ENCODE results near the gene PIK3R1.

PIK3R1 gene

DNA sequence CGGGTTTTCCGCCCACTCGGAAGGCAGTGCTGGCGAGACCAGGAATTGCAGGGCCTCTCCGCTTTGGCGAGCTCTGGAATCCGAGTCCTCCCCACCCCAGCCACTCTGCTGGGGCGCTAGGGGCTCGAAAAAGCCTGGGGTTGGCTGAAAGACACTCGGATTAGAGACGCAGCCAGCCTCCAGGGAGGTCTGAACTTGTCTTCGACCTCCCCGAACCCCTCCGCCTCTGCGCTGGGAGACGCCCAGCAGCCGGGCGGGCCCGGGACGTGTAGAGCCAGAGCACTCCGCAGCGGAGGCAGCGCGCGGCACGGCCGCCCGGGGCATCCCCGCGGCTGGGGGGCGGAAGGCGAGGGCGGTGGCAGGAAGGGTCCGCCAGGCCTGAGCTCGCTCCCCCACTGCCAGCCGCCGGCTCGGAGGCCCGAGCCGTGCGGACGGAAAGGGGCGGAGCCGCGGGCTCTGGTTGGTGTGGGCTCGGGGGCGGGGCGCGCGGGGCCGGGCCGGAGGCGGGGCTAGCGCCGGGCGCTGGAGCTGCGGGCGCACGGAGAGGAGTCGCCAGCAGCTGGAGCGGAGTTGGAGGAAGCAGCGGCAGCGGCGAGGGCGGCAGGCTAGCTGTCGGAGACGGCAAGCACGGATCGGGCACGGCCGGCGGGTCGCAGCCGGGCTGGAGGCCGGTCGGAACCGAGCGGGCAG is at the start of gene PIK3R1:
PIK3R1 (plus strand) TSS at position 549 of the 690 bp plus-strand sequence. CDS start 10,920 bp downstream, outside the sequence.
- FAIRE-seq = no peak

DNA sequence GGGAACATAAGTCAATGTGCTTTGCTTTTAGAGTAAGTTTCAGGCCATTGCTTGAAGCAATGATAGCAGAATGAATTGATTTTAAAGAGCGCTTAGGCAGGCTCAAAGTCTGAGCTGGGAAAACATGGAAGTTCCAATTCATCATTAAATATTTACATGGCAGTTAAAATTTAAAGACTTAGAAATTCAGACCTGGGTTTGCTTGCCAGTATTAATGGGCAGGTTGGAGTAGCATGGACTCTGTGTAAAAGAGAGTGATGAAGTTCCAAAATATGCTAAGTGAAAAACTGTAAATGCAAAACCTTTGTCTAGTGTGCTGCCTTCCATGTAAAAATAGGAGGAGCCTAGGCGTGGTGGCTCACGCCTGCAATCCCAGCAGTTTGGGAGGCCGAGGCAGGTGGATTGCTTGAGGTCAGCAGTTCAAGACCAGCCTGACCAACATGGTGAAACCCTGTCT is 48.3 kb upstream of the PIK3R1 start:
- no peak for FAIRE-seq

DNA sequence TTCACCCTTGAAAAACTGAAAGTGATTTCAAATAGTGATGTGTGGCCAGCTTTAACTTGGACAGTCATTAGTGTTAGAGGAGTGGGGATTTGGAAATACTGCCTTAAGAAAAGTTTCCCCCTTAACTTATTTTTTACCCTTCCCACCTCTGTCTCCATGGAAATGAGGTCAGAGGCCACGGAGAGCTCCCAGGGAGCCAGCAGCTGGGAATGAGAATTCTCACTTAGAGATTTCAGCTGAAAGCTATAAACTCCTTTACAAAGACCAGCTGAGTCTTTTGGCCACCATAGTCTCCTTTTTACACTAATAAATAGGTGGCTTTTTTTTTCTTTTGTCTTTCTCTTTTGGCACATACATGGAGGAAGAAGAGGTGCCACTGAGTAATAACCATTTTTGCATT is 45.7 kb upstream of the PIK3R1 start:
- no peak for FAIRE-seq

DNA sequence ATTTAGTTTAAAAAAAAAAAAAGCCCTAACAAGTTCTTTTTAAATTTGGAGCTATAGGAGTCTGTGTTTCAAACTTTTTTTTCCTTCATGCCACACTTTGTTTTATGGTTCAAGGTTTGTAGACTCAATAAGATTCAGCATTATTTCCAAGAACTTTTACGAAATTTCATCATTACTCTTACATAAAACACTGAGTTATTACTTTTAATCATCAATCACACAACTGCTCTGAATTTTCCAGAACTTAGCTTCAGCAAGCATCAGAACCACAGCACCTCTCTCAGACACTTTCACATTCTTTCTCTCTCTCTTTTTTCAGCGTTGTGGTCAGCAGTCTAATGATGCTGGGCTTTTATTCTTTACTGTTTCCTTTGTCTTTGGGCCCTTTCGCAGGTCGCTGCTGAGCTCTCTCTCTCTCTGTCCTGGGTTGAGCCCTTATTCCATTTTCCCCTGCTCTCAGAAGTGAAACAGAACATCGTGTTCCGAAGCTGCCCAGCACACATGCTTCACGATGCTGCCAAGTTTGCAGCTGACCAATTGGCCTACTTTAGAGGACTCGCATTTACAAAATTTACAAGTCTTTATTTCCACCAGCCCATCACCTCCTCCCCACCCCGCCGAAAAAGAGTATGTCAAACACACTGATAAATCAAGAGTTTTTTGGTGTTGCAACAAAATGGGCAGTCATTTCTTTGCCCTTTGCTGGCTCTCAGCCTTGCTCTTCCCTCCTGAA is 44.6 kb upstream of the PIK3R1 start:
- FAIRE-seq = no peak

DNA sequence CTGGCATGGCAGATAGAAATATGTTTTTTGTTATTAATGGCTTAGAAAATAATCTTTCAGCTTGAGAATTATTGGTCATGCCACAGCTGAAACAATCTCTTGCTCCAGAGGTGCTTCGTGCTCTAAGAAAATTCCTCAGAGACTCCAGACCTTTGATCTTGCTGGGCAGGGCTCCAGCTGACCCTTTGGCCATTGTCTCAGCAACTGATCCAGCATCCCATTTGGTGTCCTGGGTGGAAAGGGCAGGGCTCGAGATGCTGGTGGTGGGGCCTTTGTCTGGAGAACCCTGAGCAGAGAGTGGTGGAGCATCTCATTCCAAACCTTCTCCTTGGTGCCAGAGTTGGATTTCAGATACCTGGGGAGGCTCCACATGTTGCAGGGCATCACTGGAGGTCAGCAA is 43.2 kb upstream of the PIK3R1 start:
- FAIRE-seq = no peak

DNA sequence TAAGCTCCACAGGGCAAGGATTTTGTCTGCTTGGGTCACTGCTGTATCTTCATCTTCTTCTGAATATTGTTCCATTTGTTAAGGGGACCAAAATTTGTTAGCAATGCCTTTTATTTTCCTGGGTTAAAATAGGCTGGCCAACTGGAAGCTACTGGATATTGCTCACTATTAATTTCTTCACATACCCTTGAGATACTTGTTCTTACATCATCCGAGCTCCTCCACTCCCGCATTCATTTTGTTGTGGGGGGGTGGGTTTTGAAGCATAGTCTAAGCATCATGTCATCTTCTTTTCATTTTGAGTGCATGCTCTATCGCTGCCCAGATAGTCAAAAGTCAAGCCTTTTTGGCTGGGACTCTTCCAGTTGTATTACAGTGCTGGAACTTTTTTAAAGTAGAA is 42.5 kb upstream of the PIK3R1 start:
- FAIRE-seq = no peak

DNA sequence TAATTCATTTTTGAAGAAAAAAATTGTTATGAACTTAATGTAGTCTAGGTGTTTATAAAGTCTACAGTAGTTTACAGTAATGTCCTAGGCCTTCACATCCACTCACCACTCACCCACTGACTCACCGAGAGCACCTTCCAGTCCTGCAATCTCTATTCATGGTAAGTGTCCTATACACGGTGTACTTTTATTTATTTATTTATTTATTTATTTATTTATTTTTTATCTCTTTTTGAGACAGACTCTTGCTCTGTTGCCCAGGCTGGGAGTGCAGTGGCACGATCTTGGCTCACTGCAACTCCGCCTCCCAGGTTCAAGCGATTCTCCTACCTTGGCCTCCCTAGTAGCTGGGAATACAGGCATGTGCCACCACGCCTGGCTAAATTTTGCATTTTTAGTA is 39.3 kb upstream of the PIK3R1 start:
- no peak for FAIRE-seq

DNA sequence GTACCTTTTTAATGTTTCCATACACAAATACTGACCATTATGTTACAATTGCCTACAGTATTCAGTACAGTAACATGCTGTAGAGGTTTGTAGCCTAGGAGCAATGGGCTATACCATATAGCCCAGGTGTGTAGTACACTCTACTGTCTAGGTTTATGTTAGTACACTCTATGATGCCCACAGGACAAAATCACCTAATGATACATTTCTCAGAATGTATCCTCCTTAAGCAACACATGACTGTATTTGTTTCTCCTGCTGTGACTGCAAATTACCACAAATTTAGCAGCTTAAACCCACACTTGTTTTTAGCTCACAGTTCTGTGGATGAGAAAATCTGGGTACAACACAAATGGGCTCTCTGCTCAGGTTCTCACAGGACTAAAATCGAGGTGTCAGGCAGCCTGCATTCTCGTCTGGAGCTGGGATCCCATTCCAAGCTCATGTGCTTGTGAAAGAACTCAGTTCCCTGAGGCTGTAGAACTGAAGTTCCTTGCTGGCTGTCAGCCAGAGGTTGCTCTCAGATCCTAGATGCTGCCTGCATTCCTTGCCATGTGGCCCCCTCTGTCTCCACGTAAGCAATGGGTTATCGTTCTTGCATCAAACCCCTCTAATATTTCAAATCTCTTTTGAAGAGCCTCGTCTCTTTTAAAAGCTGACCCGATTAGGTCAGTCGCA is 38.6 kb upstream of the PIK3R1 start:
- no peak for FAIRE-seq

DNA sequence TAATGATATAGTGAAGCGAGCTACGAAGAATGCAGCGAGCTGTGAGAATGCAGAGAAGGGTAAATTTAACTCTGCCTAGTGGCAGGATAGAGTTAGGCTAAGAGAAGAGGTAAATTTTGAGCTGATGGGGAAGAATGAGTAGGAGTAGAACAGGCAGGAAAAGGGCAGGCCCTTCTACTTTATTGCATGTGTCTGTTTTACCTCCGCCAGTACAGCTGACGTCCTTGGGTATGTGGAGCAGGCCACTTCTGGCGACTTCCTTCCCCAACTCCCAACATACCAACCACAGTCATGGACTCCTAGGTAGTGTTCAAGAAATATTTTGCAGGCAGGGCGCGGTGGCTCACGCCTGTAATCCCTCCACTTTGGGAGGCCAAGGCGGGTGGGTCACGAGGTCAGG is 37.9 kb upstream of the PIK3R1 start:
- FAIRE-seq = no peak

DNA sequence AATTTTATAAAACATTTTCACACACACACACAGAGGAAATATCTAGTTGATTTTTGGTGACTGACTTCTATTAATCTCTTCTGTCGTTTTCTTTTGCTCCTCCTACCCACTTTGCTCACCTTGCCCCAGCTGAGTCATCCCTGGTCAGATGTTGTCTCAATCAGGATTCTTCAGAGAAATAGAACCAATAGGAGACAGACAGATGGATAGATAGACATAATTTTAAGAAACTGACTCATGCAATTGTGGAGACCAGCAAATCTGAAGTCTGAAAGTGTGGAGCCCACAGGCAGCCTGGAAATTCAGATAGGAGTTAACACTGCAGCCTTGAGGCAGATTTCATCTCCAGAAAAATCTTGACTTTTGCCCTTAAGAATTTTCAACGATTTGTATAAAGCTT is 37.0 kb upstream of the PIK3R1 start:
- no peak for FAIRE-seq

DNA sequence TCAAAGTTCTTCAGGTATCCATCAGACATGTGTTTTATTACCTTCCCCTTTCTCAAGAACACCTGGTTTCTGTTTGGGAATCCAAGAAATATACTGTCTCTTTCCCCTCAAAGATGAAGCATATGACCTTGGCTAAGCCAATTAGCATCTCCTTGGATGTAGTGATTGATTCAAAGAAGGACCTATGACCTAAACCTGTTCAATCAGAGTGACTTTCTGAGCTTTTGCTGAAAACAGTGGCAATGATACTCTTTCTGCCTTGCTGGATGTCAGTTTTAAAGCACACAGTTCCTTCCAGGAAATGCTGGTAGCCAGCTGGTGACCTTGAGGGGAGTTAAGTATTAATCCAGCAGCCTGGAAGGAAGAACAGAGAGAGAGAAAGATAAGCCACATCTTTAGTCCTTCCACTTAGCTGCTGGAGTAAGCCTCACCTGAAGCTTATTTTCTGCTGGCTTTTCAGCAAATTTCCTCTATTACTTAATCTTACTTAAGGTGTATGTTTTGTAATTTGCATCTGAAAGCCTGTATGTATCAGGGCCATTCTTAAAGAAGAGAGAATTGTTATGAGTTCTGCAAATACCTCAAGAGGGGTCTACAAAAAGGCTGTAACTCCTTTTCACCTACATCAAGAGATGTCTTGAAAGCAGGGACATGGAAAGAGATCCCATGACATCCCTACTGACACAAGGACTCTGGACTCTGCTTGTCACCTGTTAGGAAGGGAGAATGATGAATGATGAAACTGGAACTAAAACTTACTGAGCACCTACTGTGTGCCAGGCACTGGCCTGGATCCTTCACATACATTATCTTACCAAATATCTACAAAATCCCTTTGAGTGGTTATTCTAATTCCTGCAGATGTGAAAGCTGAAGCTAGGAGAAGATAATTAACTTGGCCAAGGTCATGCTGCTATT is 35.2 kb upstream of the PIK3R1 start:
- FAIRE-seq = no peak

DNA sequence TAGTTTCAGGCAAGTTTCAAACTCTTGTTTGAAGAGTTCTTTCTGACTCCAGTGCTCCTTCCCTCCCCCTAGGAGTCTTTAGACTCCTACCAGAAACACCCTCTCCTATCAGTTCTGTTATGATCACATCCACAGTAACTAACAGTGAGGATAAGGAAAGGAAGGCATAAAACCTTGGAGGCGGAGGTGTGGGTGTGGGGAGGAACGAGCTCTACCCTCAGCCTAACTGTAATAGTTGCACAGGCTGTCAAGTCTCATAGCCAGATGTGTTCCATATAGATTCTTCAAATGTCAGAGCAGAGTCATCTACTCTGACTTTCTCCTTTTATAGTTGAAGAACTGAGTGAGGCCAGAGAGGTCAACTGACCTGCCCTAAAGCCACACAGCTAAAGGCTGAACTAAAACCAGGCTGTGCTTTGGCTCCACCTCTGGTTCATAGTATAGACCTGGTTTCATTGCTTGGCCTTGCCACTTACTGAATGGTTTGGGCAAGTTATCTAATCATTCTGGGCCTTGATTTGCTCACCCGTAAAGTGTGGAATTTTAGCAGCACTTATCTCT is 34.4 kb upstream of the PIK3R1 start:
- no peak for FAIRE-seq

DNA sequence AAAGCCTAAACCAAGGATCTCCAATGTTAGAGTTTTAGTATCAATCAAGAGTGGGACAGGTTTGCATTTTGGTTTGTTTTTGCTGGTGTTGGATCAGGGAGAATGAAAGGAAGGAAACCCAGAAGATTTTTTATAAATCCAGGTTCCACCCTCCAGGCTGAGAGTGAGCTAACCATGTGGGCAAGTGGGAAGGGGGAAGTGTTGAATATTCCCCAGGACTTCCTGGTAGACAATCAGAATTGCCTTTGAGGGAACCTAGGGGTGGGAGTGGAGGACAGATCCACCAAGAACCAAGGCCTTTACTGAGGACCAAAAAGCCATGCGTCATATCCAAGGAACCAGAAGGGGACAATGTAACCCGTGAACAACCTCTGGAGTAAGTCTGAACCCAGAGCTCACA is 33.5 kb upstream of the PIK3R1 start:
- FAIRE-seq = no peak

DNA sequence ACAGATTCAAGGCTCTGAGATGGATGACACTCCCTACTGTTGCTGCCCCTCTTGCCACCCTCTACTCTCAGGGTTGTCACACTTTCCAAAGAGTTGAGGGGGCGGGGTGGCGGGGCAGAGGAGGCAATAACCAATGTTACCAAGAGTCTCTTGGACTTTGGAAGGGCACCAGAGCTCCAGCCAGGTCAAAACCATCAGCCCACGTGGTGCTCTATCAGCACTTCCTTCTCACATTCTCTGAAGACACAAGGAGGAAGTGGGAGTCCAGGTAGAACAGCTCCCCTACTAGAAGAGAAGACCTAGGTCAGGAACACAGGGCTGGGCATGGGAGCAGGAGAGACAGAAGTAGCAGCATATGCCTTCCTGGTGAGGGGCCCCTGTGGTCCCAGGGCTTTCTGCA is 33.0 kb upstream of the PIK3R1 start:
- no peak for FAIRE-seq

DNA sequence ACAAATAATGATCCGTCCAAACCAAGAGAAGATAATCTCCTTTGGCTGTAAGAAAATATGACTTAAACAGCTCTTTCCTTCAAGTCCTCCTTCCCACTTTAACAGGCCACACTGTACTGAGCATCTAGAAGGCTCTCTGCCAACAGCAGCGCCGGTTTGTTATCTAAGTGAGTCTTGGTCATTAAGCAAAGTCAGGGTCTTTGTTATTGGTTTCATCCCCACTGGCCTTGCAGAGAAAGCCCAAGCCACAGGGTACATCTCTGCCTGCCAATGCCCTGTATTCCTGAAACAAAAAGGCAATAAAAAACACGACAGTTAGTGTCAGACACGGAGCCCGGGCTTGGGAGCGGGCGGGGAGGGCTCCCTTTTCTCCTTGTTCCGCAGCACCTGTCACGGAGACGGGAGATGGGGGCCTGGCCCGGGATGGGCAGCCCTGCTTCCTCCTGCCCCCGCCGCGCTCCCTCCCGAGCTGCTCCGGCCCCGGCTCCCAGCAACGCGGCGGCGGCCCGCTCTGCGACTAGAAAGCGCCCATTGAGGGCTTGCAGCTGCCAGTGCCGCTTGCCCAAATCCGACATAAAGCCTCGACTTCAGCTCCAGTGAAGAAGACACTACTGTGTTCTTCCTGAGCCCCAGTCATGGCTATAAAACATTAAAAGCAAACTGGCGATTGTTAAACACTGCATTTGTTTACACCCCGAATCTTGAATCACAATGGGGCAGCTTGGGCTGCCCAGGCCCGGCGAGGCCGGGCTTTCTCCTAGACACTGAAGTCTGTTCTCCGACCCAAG is 28.1 kb upstream of the PIK3R1 start:
- FAIRE-seq = no peak

DNA sequence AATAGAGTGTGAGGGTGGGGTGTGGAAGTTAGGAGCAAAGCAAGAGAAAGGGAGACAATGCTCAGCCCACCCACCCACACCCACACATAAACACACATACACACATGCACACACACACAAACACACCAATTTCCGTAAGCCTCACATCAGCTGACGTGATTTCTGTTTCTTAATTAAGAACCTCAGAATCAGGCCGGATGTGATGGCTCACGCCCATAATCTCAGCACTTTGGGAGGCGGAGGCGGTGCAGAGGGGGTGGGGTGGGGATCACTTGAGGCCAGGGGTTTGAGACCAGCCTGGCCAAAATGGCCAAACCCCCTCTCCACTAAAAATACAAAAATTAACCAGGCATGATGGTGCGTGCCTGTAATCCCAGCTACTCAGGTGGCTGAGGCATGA is 26.4 kb upstream of the PIK3R1 start:
- FAIRE-seq = no peak

DNA sequence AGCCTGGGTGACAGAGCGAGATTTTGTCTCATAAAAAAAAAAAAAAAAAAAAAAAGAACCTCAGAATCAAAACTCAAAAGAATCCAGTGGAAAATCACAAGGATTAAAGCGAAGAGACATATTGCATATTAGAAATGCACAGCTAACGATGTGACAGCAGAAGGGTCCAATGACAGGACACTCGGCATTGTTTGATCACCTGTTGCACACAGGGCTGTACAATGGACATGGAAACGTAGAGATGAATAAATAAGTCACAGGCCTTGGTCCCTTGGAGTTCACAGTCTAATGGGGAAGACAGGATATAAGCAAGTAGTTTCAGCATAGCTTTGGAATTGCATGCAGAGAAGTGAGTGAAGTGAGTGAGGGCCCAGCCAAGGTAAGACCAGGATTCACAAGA is 25.9 kb upstream of the PIK3R1 start:
- FAIRE-seq = no peak

DNA sequence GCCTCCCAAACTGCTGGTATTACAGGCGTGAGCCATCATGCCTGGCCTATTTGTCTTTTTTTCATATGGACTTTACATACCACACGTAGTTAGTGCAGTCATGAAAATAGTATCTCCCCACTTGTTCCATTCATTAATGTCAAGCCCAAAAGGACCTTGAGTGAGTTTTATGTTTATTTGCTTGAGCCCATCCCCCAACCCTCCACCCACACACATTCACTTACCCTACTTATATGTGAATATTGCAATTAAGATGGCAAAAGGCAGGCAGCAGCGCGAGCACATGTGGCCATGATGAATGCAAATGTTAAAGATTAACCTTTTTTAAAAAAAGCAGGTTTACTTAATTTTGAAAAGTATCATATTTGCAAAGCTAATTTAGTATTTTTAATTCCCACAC is 24.9 kb upstream of the PIK3R1 start:
- no peak for FAIRE-seq

DNA sequence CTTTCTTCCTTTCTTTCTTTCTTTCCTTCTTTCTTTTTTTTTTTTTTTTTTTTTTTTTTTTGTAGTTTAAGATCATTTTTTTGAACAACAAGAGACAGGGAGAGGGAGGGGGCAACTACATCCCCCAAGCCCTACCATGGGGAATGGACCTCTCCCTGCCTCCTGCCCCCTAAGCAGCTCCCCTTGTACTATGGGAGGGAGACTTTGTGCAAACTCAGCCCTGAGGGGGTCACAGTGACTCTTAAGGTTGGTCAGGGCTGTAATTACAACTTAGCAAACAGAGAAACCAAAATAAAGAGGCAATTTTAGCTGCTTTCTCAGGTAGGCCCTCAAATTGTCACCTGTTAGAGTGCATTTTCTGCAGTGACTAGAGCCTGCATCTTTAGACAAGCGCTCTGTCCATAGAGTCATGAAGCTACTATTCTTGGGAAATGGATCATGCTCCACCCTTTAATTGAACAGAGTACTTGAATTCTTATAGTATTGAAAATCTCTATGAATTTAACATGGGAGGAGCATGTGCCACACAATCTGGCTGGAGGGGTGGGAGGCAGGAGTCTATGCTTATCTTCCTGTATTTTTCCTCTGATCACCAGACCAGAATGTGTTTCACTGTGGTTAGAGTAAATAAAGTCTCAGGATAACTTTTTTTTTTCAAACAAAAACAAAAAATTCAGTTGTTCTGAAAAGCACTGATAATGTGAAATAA is 24.3 kb upstream of the PIK3R1 start:
- no peak for FAIRE-seq

DNA sequence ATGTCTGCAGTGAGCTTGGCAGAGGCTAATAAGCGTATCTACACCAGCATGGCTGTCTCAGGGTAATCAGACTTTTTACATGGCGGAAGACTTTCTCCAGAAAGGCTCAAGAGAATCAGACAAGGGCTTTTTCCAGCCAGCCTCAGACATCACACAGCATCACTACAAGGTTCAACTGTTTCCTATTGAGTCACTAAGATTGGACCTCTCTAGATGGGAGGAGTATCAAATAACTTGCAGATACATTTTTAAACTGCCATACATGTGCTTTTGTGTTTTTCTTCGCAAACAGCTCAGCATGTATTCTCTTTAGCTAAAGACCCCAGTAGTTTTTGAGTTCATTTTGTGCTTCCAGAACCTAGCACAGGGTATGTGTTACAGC is 22.9 kb upstream of the PIK3R1 start:
- no peak for FAIRE-seq

DNA sequence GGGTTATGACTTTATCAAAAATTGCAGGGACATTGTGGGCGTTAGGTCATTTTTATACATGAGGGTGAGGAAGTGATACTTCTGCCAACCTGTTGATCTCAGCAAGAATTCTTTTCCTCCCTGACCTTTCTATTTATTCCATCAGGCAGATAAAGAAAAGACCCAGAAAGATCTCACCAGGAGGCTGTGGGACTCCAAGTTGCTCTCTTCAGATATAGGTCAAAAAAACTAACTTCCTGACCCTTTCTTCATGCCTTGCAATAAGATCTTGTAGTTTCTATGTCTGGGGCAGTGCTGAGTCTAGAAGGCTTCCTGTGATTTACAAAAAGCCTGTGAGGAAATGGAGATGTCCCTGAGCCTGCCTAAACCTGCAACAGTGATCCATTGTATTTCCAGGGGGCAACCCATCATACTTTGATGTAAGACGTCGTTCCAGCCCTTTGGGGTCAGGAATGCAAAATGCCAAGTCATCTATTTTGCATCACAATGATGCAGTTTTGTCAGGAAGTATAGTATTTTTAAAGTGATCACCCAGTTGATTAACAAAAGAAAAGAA is 22.0 kb upstream of the PIK3R1 start:
- no peak for FAIRE-seq

Measured in islet of Langerhans (tissue), 1 donor.